Thymus (tissue), 11 donors: ENCODE results near the gene POU3F1. TPM values are rescaled to one million over a fixed set of nuclear protein-coding genes. Genes with fewer than 3 reads are reported as not detected.
A peak's percentile ranks its signal among the peaks of the same experiment; 100 is the strongest.

Experiments used
- DNase-seq, 9 donors: peaks; one replicate each; pipeline ENCODE4 v3.0.0-alpha.2; 2013; ENCODE audit warnings: low spot score in 9 of 9, low read depth in 6 of 9, missing footprints in 1 of 9
- H3K27ac ChIP-seq, 2 donors: one replicate each; pipeline ENCODE4 v1.5.1; 2013; ENCODE audit warnings: control low read depth in 1 of 2, low read depth in 1 of 2, low read length in 1 of 2, mild to moderate bottlenecking in 1 of 2, moderate library complexity in 1 of 2
- H3K27me3 ChIP-seq, 2 donors: one replicate each; pipeline ENCODE4 v1.5.1; 2013; ENCODE audit warnings: low read length in 1 of 2; ENCODE audit not compliant: control insufficient read depth in 2 of 2, insufficient read depth in 1 of 2
- H3K36me3 ChIP-seq, 2 donors: one replicate each; pipeline ENCODE4 v1.5.1; 2013; ENCODE audit warnings: low read length in 1 of 2, mild to moderate bottlenecking in 1 of 2, moderate library complexity in 1 of 2; ENCODE audit not compliant: control insufficient read depth in 2 of 2, insufficient read depth in 2 of 2
- H3K4me1 ChIP-seq, 2 donors: one replicate each; pipeline ENCODE4 v1.5.1; 2013; ENCODE audit warnings: low read length in 2 of 2; ENCODE audit not compliant: control insufficient read depth in 2 of 2, insufficient read depth in 2 of 2
- H3K4me3 ChIP-seq, 2 donors: one replicate each; pipeline ENCODE4 v1.5.1; 2013; ENCODE audit warnings: low read length in 2 of 2, control low read depth in 1 of 2, mild to moderate bottlenecking in 1 of 2
- H3K9me3 ChIP-seq, 2 donors: one replicate each; pipeline ENCODE4 v1.5.1; 2013; ENCODE audit warnings: low read length in 1 of 2, mild to moderate bottlenecking in 1 of 2; ENCODE audit not compliant: control insufficient read depth in 2 of 2, insufficient read depth in 1 of 2
- WGBS: extraction: QIAGEN DNeasy Blood & Tissue Kit; methylation state at CpG from one replicate; pipeline ENCODE4 v1.1.7; 2013; 5-methylcytosine and 5-hydroxymethylcytosine counted together
- polyA plus RNA-seq: library from polyadenylated mRNA; stranded (reverse); fragments of 200-250 nt; gene quantifications from one replicate; pipeline ENCODE4 v1.2.3, GENCODE V29; 2013
- total RNA-seq: library from RNA; stranded (reverse); fragments of 120-200 nt; gene quantifications from one replicate; pipeline ENCODE4 v1.2.4, GENCODE V29; 2013
- donor health status: healthy.

Gene POU3F1
- total and polyA plus RNA-seq, 2 donors, result 0.09 to 0.30 TPM

- Histone ChIP-seq H3K36me3 (no peaks in the 10 kb centered on the region), H3K9me3 (no peaks in the 10 kb centered on the region), H3K27ac (no peak overlapping the region), H3K4me3 (no peak overlapping the region), H3K4me1 (no peaks in the 10 kb centered on the region), H3K27me3 (peaks cover 2 to 8% of the 10 kb centered on the region in 2 donors)
- DNase-seq, result no peak
- 71% methylated on average over 6 of the region's 6 CpGs for WGBS
Measured at GRCh38 chr1:38076455-38076854, 29.9 kb upstream of the POU3F1 start.

GRCh38 chr1:38076038-38076437 is 29.4 kb upstream of the POU3F1 start:
- peaks cover 2 to 11% of the 10 kb centered on the region in 2 donors for H3K27me3 ChIP-seq
- no peaks in the 10 kb centered on the region for H3K36me3 ChIP-seq
- no peaks in the 10 kb centered on the region for H3K9me3 ChIP-seq
- no peak overlapping the region for H3K4me3 ChIP-seq
- peak in 4 of 9 donors; percentile 9 to 18 (median 12) for DNase-seq
- WGBS, result 32% methylated on average over 6 of the region's 6 CpGs
- H3K4me1 ChIP-seq, result no peaks in the 10 kb centered on the region
- no peak overlapping the region for H3K27ac ChIP-seq

GRCh38 chr1:38075191-38075590 is 28.6 kb upstream of the POU3F1 start:
- 94% methylated on average over 5 of the region's 5 CpGs for WGBS
- peaks cover 2 to 11% of the 10 kb centered on the region in 2 donors for H3K27me3 ChIP-seq
- no peaks in the 10 kb centered on the region for H3K9me3 ChIP-seq
- no peaks in the 10 kb centered on the region for H3K4me1 ChIP-seq
- no peak overlapping the region for H3K4me3 ChIP-seq
- H3K27ac ChIP-seq, result no peak overlapping the region
- no peak for DNase-seq
- H3K36me3 ChIP-seq, result no peaks in the 10 kb centered on the region

GRCh38 chr1:38074302-38074677 is 27.7 kb upstream of the POU3F1 start:
- peaks cover 2 to 11% of the 10 kb centered on the region in 2 donors for H3K27me3 ChIP-seq
- no peaks in the 10 kb centered on the region for H3K9me3 ChIP-seq
- H3K36me3 ChIP-seq, result no peaks in the 10 kb centered on the region
- no peak overlapping the region for H3K4me3 ChIP-seq
- no peak overlapping the region for H3K27ac ChIP-seq
- 93% methylated on average over 4 of the region's 4 CpGs for WGBS
- DNase-seq, result no peak
- no peaks in the 10 kb centered on the region for H3K4me1 ChIP-seq

- no peaks in the 10 kb centered on the region for H3K9me3 ChIP-seq
- H3K27ac ChIP-seq, result no peak overlapping the region
- peaks cover 2 to 14% of the 10 kb centered on the region in 2 donors for H3K27me3 ChIP-seq
- no peak overlapping the region for H3K4me3 ChIP-seq
- no peaks in the 10 kb centered on the region for H3K4me1 ChIP-seq
- 79% methylated on average over 9 of the region's 9 CpGs for WGBS
- DNase-seq, result no peak
- no peaks in the 10 kb centered on the region for H3K36me3 ChIP-seq
Measured at GRCh38 chr1:38073534-38074301, 27.1 kb upstream of the POU3F1 start.

- no peak for DNase-seq
- Histone ChIP-seq H3K4me3 (no peak overlapping the region), H3K36me3 (no peaks in the 10 kb centered on the region), H3K27me3 (peaks cover 6 to 23% of the 10 kb centered on the region in 2 donors), H3K4me1 (no peaks in the 10 kb centered on the region), H3K9me3 (no peaks in the 10 kb centered on the region), H3K27ac (no peak overlapping the region)
- WGBS, result 87% methylated on average over 2 of the region's 2 CpGs
Measured at GRCh38 chr1:38072858-38073257, 26.3 kb upstream of the POU3F1 start.

GRCh38 chr1:38071312-38072256 is 25.0 kb upstream of the POU3F1 start:
- DNase-seq, result peak in 1 of 9 donors; percentile 4
- H3K9me3 ChIP-seq, result no peaks in the 10 kb centered on the region
- H3K4me1 ChIP-seq, result no peaks in the 10 kb centered on the region
- peaks cover 6 to 27% of the 10 kb centered on the region in 2 donors for H3K27me3 ChIP-seq
- no peak overlapping the region for H3K27ac ChIP-seq
- 83% methylated on average over 10 of the region's 10 CpGs for whole genome bisulfite sequencing
- H3K36me3 ChIP-seq, result no peaks in the 10 kb centered on the region
- H3K4me3 ChIP-seq, result no peak overlapping the region

GRCh38 chr1:38068980-38069340 is 22.4 kb upstream of the POU3F1 start:
- H3K36me3 ChIP-seq, result no peaks in the 10 kb centered on the region
- WGBS, result 95% methylated on average over 3 of the region's 3 CpGs

More at GRCh38 chr1:38068980-38069340, 22.4 kb upstream of the POU3F1 start:
- H3K4me1 ChIP-seq, result no peaks in the 10 kb centered on the region
- DNase-seq, result no peak
- no peaks in the 10 kb centered on the region for H3K9me3 ChIP-seq
- no peak overlapping the region for H3K4me3 ChIP-seq
- H3K27me3 ChIP-seq, result peaks cover 6 to 31% of the 10 kb centered on the region in 2 donors
- no peak overlapping the region for H3K27ac ChIP-seq
